ENCODE measurements around the gene XRCC5.

XRCC5 gene

GRCh38 chr2:216083464-216084281 is 25.5 kb upstream of the XRCC5 start:
- in situ Hi-C loops (cut with HindIII; ENCODE audit: low sequenced_read_pairs), result no loop called here

DNA sequence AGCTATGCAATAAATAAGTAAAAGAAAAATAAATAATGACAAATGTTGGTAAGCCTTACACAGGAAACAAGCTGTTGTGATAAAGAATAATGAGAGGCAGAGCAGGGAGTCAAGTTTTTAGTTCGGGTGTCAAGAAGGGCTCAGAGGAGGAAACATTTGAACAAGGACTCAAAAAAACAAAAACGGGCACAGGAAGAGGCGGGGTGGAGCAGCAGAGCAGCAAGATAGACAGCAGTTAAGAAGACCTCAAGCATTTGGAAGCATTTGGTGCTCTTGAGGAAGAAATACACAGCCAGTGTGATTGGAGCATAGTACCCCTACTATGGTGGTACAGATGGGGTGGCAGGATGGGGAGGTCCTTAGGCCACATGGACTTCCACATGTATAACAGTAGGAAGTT is 24.6 kb upstream of the XRCC5 start:
- in situ Hi-C loops (cut with HindIII; ENCODE audit: low sequenced_read_pairs), result no loop called here

DNA sequence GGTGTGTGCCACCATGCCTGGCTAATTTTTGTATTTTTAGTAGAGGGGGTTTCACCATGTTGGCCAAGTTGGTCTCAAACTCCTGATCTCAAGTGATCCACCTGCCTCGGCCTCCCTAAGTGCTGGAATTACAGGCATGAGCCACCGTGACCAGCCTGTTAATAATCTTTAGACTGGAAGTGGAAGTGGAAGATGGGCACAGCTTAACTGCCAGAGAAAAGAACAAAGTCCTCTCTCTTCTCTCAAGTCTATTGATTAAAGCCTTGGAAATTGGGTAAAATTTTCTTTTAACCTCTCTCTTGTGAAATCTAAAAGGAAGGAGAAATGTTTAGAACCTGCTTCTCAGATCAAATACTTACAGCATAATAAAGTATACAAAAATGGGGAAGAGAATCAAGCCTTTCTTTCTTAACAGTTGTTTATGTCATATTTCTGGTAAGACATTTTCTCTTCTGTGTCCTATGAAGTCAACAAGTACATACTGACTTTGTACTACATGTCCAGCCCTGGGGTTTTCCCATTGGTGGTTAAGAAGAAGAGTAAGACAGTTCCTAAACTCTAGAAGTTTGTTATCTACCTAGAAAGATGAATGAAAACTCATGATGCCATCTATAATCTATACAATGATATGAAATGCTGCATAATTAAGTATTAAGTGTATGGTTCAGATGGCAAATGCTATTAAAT is 22.8 kb upstream of the XRCC5 start:
- in situ Hi-C loops (cut with HindIII; ENCODE audit: low sequenced_read_pairs), result no loop called here

DNA sequence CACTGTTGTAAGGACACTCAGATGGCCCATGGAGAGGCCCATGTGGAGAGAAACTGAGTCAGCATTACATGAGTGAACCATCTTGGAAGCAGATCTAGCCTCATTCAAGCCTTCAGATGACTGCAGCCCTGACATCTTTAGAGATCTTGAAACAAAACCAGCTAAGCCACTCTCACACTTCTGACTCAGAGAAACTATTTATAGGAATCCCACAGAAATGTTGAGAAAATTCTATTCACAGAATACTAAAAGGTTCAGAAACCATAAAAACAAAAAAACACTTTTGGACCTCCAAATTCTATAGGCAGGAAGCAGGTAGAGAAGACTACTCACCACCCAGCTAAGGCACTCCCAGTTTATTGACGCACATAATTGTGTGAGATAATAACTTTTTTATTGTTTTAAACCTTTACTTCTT is 18.8 kb upstream of the XRCC5 start:
- in situ Hi-C loops (cut with HindIII; ENCODE audit: low sequenced_read_pairs), result no loop called here

DNA sequence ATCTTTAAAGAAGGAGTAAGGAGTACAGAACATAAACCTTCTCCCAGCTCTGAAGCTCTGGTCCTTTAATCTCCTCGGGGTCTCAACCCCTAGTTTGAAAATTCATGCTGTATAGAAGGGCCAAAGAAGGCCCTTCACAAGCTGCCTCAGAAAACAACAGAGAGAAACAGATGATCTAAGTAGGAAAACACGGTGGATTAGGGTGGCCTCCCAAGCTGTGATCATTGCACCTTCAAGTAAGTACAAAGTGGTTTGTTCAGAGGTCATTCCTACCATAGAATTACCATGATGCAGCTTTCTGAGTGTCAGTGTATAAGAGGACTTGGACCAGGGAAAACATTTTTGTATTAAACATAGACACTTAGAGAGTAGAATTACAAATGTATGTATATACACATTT is 16.5 kb upstream of the XRCC5 start:
- in situ Hi-C loops (cut with HindIII; ENCODE audit: low sequenced_read_pairs), result no loop called here

DNA sequence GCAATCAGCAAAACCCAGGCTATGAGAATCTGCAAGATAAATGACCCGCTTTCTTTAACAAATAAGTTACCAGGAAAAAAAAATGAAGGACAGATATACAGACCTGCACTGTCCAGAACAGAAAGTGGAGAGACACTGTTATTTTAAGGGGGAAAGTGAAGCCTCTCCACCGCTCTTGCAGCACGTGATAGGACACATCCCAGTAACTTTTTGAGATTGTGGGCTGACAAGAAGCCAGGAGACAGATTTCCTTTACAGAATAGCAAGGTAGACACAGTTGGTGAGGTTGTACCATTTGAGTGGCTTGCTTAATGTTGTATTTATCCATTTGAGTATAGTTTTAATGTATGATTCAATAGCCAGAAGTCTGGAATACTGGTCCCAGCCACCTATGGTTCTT is 14.4 kb upstream of the XRCC5 start:
- in situ Hi-C loops (cut with HindIII; ENCODE audit: low sequenced_read_pairs), result no loop called here

DNA sequence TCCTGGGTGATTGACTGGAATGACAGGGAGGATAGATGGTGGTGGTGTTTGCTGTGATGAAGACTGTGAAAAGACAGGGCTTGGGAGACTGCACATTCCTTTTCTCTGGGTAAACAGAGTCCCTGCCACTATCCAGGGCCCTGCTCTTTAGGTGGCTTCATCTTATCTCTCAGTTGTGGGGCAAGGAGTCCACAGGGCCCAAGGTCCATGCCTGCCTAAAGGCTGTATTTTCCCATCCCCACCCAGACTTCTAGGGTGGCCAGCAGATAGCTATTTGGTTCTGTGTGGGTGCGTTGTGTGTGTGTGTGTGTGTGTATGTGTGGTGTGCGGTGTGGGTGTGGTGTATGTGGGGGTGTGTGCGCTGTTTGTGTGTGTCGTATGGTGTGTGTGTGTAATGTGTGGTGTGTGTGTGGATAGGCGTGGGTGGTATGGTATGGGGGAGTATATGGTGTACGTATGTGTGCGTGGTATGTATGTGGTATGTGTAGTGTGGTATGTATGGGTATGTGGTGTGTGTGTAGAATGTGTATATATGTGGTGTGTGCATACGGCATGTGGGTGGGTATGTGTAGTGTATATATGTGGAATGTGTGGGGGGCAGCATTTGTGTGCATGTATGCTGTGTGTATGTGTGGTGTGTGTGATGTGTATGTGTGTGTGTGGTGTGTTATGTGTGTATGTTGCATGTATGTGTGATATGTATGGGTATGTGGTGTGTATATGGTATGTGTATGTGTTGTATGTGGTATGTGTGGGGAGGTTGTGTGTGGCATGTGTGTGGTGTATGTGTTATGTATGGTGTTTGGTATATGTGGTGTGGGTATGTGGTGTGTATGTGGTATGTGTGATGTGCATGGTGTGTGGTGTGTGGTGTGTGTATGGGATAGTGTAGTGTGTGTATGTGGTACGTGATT is 10.5 kb upstream of the XRCC5 start:
- in situ Hi-C loops (cut with HindIII; ENCODE audit: low sequenced_read_pairs), result no loop called here

- in situ Hi-C loops (cut with HindIII; ENCODE audit: low sequenced_read_pairs), result no loop called here
These were observed 8.0 kb upstream of the XRCC5 start for GRCh38 chr2:216101109-216101508.

DNA sequence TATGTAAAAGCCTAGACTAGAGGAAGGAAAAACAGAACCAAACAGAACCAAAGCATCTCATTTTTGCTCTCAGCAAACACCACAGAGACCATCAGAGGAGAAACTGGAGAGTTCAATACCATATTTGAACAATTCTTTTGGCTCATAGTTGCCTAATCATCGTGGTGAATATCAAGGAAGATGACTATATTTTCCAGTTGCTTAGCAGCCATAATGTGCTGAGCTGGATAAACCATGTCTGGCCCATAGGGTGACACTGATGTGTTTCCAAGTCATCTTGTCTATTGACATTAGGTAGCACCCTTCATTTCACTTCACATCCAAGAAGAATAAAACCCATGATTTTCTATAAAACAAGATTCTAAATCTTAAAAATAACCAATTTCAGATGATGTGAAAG is 5.9 kb upstream of the XRCC5 start:
- in situ Hi-C loops (cut with HindIII; ENCODE audit: low sequenced_read_pairs), result no loop called here

- in situ Hi-C loops (cut with HindIII; ENCODE audit: low sequenced_read_pairs), result no loop called here
These were observed 4.5 kb upstream of the XRCC5 start for GRCh38 chr2:216104691-216105090.

DNA sequence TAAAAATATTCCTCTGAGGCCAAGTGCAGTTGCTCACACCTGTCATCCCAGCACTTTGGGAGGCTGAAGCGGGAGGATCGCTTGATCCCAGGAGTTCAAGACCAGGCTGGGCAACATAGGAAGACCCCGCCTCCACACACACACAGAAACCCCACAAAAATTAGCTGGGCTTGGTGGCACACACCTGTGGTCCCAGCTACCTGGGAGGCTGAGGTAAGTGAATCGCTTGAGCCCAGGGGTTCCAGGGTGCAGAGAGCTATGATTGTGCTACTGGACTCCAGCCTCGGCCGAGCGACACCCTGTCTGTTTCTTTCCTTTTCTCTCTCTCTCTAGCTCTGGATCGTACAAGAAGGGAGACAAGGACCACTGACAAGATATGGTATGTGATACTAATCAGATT is 1.8 kb upstream of the XRCC5 start:
- in situ Hi-C loops (cut with HindIII; ENCODE audit: low sequenced_read_pairs), result no loop called here

DNA sequence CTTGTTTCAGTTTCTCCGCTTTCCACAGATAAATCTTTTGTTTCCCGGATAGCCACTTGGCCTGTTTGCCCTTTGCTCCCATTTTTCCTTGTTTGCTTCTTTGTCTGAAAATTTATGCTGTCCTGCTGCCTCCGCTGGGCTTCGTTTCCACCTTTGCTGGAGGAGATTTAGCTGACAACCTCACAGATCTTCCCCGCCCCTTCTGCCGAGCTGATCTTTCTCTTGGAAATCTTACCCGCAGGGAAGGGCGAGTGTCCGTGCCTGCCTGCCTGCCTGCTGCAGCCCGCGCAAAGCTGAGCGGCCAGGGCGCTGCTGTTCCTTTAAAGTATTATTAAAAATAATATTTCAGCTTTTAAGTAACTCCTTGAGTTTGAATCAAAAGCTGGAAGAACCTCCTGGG is 1.4 kb upstream of the XRCC5 start:
- in situ Hi-C loops (cut with HindIII; ENCODE audit: low sequenced_read_pairs), result no loop called here

DNA sequence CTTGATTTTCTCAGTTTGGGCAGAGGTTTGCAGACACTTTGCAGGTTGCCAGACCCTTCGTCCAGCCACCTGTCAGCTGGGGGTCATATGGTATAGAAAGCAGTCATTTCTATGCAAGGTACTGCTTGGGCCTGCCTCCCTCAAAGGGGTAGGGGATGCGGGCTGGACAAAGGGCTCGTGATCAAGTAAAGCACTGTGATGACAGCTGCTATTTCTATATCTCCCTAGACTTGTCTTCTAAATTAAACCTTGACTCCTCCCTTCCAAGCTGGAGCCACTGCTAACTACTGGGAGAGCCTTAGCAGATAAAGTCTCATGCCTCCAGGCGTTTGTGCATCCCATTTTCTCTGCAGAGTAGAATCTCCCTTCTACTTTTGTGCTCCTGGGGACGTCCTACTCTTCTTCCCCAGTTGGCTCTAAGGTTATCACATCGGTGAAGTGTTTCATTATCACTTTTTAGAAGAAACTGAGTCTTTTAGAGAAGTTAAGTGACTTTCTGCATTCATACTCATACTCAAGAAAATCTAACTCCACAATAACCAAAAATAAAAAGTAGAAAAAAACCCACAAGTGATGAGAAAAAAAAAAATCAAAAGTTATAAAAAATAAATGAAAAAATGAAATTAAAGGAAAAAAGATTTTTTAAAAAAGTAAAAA is 710 bp upstream of the XRCC5 start:
- in situ Hi-C loops (cut with HindIII; ENCODE audit: low sequenced_read_pairs), result no loop called here

DNA sequence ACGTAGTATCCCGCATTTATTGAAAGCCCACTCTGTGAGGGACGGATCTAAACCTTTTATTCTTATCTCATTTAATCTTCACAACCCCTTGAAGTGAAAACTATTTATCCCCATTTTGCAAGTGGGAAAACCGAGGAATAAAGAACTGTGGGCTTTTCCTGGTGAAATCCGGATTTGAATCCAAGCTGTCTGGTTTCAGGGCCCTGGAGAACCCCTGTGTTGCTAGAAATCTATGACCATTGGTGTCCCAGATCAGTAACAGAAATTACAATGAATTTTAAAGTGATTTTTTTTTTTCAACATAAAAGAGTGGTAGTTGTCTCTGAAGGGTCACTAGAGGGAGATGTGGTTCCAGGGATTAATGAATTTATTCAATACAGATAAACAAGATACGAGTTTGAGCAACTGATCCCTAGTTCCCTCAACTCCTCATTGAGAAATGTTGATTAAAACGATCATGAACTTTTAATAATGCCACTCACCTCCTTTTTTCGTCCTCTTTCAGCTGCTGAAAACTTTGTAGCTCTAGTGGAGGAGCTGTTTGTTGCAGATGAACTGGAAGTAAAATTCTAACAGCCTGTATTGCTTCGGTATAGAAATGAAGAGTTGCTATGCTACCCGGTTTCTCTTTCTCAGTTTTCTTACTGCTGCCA is 940 bp downstream of the XRCC5 start:
- in situ Hi-C loops (cut with HindIII; ENCODE audit: low sequenced_read_pairs), result no loop called here

DNA sequence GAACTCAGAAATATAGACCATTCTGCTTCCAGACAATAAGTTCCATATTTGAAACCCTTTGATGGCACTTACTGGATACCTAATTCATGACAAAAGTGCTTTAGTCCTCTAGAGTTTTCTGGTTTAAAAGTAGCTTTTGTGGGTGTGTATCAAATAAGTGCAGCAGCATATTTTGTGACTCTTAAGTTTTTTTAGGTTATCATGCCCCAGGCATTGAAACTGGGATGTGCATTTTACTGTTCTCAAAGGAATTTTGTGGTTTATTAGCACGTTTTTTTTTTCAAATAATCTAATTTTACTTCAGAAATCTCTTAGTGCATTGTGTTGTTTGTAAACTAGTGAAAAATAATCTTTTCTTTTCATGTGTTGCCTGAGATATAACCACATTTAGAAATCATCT is 1.5 kb downstream of the XRCC5 start:
- in situ Hi-C loops (cut with HindIII; ENCODE audit: low sequenced_read_pairs), result no loop called here

GRCh38 chr2:216111122-216111521 is 2.0 kb downstream of the XRCC5 start:
- in situ Hi-C loops (cut with HindIII; ENCODE audit: low sequenced_read_pairs), result no loop called here

- in situ Hi-C loops (cut with HindIII; ENCODE audit: low sequenced_read_pairs), result no loop called here
These were observed 3.8 kb downstream of the XRCC5 start for GRCh38 chr2:216112926-216113325.

GRCh38 chr2:216113572-216113971 is 4.4 kb downstream of the XRCC5 start:
- in situ Hi-C loops (cut with HindIII; ENCODE audit: low sequenced_read_pairs), result no loop called here

DNA sequence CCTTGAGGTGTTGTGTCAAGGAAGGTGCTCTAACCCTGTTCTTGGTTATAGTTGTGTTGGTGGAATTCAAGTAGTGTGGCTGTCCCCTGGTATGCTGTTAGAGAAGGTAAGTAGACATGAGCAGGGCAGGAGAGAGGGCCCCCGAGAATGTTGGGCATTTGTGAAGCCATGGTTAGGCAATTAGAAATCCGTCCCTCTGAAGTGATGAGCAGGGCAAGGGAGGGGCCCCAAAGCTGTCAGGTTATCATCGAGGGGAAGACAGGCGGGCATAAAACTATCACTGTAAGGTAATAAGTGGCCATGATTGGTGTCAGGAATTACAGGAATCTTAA is 5.2 kb downstream of the XRCC5 start:
- in situ Hi-C loops (cut with HindIII; ENCODE audit: low sequenced_read_pairs), result no loop called here

DNA sequence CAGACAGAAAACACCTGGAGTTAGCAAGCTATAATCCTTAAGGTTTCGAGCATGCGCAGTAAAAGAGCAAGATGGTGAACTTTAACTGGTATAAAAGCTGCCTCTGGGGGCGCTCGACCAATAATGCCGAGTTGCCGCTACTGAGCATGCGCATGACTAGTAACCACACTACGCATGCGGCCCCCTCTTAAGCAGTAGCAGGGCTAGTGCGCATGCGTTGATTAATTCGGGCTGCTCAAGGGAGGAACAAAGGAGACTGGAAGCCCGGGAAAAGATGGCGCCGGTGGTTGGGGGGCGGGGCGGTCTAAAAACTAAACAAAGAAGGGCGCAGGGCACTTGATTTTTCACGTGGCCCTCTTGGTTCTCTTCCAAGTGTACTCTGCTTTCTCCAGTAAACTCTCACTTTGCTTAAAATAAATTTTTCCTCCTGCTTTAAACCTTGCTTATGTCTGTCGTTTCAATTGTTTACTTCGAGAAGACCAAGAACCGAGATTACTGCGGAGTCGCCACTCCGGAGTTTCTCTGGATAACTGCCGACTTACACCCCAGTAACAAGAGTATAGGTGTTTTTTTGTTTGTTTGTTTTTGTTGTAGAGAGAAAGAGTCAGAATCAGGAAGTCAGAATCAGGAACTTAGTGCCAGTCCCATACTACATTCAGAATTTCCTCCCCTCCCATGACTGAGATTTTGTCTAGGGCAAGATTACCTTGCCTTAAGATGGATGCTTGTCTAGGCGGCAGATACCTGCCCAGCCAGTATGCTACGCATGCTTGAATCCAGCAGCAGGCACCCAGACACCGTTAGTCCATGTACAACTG is 5.8 kb downstream of the XRCC5 start:
- in situ Hi-C loops (cut with HindIII; ENCODE audit: low sequenced_read_pairs), result no loop called here

All from DLD1 (cell line).